ENCODE measurements around the gene TLE3.

DNA sequence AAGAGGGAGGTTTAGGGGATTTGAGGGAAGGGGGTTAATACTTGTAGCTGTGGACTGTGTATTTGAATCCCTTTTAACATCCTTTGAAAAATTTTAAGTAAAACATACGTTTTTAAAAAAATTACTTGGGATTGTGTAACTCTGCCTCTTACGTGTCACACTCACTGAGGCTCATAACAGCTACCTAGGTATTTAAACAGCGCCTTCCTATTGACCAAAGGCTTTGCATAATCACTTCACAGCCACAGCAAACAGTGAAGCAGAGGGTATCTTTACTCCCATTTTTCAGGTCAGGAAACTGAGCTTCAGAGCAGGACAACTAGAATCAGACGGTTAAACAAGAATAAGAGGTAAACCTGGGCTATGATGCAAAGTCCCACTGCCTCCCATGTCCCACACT, 95.9 kb downstream of the TLE3 start:
- TF ChIP-seq ELF1 (IDR thresholded peaks at IDR 0.05): no peak
- TF ChIP-seq, protein P1, sequence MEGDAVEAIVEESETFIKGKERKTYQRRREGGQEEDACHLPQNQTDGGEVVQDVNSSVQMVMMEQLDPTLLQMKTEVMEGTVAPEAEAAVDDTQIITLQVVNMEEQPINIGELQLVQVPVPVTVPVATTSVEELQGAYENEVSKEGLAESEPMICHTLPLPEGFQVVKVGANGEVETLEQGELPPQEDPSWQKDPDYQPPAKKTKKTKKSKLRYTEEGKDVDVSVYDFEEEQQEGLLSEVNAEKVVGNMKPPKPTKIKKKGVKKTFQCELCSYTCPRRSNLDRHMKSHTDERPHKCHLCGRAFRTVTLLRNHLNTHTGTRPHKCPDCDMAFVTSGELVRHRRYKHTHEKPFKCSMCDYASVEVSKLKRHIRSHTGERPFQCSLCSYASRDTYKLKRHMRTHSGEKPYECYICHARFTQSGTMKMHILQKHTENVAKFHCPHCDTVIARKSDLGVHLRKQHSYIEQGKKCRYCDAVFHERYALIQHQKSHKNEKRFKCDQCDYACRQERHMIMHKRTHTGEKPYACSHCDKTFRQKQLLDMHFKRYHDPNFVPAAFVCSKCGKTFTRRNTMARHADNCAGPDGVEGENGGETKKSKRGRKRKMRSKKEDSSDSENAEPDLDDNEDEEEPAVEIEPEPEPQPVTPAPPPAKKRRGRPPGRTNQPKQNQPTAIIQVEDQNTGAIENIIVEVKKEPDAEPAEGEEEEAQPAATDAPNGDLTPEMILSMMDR (IDR thresholded peaks at IDR 0.05): no peak
- no peak for TF ChIP-seq FOXJ3 (CRISPR knock-in tag; IDR thresholded peaks at IDR 0.05)
- no peak for TF ChIP-seq RXRA (IDR thresholded peaks at IDR 0.05; ENCODE audit: borderline replicate concordance, low read depth)
- no peak for TF ChIP-seq MAX (IDR thresholded peaks at IDR 0.05; ENCODE audit: low read depth)
- TF ChIP-seq JUND (IDR thresholded peaks at IDR 0.05): no peak
- TF ChIP-seq ZBTB33 (IDR thresholded peaks at IDR 0.05; ENCODE audit: borderline replicate concordance, low read depth): no peak
- no peak for TF ChIP-seq SIN3A (IDR thresholded peaks at IDR 0.05; ENCODE audit: borderline replicate concordance, low read depth, low read length)
- no peak for TF ChIP-seq MXI1 (IDR thresholded peaks at IDR 0.05; ENCODE audit: low read depth, low read length)
- TF ChIP-seq PBX3 (IDR thresholded peaks at IDR 0.05): no peak
- TF ChIP-seq POLR2AphosphoS5 (IDR thresholded peaks at IDR 0.05; ENCODE audit: low read depth, low read length): no peak
- no peak for TF ChIP-seq RAD21 (IDR thresholded peaks at IDR 0.05; ENCODE audit: low read length)
- TF ChIP-seq YY1 (IDR thresholded peaks at IDR 0.05; ENCODE audit: low read depth): no peak
- no peak for TF ChIP-seq RFX5 (IDR thresholded peaks at IDR 0.05; ENCODE audit: low read length)
